K562 (cell line): ENCODE measurements around the gene OR6S1. TPM values are rescaled to one million over a fixed set of nuclear protein-coding genes. Genes with fewer than 3 reads are reported as not detected.

Experiments
- ARNT ChIP-seq, 2 experiments: fragments of 450-650 bp; IDR thresholded peaks; 2 replicates each; pipeline ENCODE4 v1.6.1; 2016; ENCODE audit warnings: mild to moderate bottlenecking in 1 of 2
- BDP1 ChIP-seq: IDR thresholded peaks from 3 replicates; pipeline ENCODE4 v1.6.1; 2011; ENCODE audit not compliant: insufficient read length, insufficient read depth
- EP300 ChIP-seq: IDR thresholded peaks from 2 replicates; pipeline ENCODE4 v1.6.1; 2012; ENCODE audit warnings: low read length, improper control_type of control experiment
- FOXA3 ChIP-seq, 2 experiments: fragments of 450-650 bp in 1 of 2; sonication (generic) in 1 of 2; formaldehyde crosslinking; IDR thresholded peaks in 1 of 2; conservative IDR thresholded peaks in 1 of 2; 2 replicates each; pipeline versions ENCODE4 v1.4.0 to v1.8.0; 2020 to 2022; ENCODE audit warnings: mild to moderate bottlenecking in 2 of 2, missing genetic modification reagents in 1 of 2
- FOXK2 ChIP-seq, 2 experiments: fragments of 450-650 bp; IDR thresholded peaks in 1 of 2; conservative IDR thresholded peaks in 1 of 2; 2 replicates each; pipeline ENCODE4 v1.6.1; 2016; ENCODE audit warnings: low read depth in 2 of 2, mild to moderate bottlenecking in 1 of 2
- HNRNPLL ChIP-seq: fragments of 200-400 bp; formaldehyde crosslinking; IDR thresholded peaks from 2 replicates; pipeline ENCODE4 v1.6.1; 2017; ENCODE audit warnings: low read length, low read depth, mild to moderate bottlenecking; ENCODE audit not compliant: poor library complexity, severe bottlenecking
- NFIC ChIP-seq: fragments of 450-650 bp; IDR thresholded peaks from 2 replicates; pipeline ENCODE4 v1.6.1; 2017; ENCODE audit warnings: mild to moderate bottlenecking, inconsistent platforms
- NR0B1 ChIP-seq: fragments of 450-650 bp; IDR thresholded peaks from one replicate; pipeline ENCODE4 v1.6.1; 2018; ENCODE audit warnings: mild to moderate bottlenecking, moderate library complexity; ENCODE audit not compliant: partially characterized antibody
- PHF20 ChIP-seq: fragments of 450-650 bp; IDR thresholded peaks from 2 replicates; pipeline ENCODE4 v1.6.1; 2018; ENCODE audit not compliant: partially characterized antibody
- TBL1XR1 ChIP-seq, 2 experiments: IDR thresholded peaks; 2 replicates each; pipeline ENCODE4 v1.6.1; 2012; ENCODE audit warnings: improper control_type of control experiment in 2 of 2, low read length in 2 of 2, mild to moderate bottlenecking in 1 of 2
- TEAD4 ChIP-seq, 2 experiments: sonication (generic) in 1 of 2; formaldehyde crosslinking in 1 of 2; IDR thresholded peaks; 2 replicates each; pipeline versions ENCODE4 v1.6.1 to v1.8.0; 2012 to 2022; ENCODE audit warnings: borderline replicate concordance in 1 of 2, inconsistent platforms in 1 of 2, low read length in 1 of 2, mild to moderate bottlenecking in 1 of 2, missing genetic modification reagents in 1 of 2
- ZBTB40 ChIP-seq, 2 experiments: fragments of 450-650 bp in 1 of 2; sonication (generic) in 1 of 2; formaldehyde crosslinking in 1 of 2; IDR thresholded peaks; 2 replicates each; pipeline versions ENCODE4 v1.7.1 to v1.9.0; 2016 to 2022; ENCODE audit warnings: inconsistent platforms in 1 of 2, mild to moderate bottlenecking in 1 of 2, missing genetic modification reagents in 1 of 2
- polyA plus RNA-seq, 8 experiments: library from polyadenylated mRNA; depleted of rRNA in 4 of 8; stranded (reverse) in 5 of 8; unstranded in 3 of 8; fragments of >200 nt; fragmentation: Nextera tagmentation in 2 of 8; fragmentation: Illumina TruSeq in 1 of 8; extraction: Ambion mirVana in 2 of 8; extraction: Trizol in 1 of 8; gene quantifications; 2 replicates each; pipeline versions ENCODE4 v1.2.1 to v1.2.3, GENCODE V29; 2011 to 2014; ENCODE audit warnings: inconsistent platforms in 1 of 8, missing spikeins in 1 of 8
- total RNA-seq, 7 experiments: library from RNA; depleted of rRNA in 6 of 7; stranded (reverse); fragments of >200 nt in 6 of 7; fragmentation: Illumina TruSeq in 2 of 7; extraction: Trizol in 2 of 7; gene quantifications; 2 replicates each; pipeline versions ENCODE4 v1.2.1 to v1.2.3, GENCODE V29; 2011 to 2021; ENCODE audit warnings: low replicate concordance in 1 of 7

Gene OR6S1
- total and polyA plus RNA-seq, 9 of the 15 experiments (the other 6 are each of a cell fraction or from before 2014, with no cell fraction given): not detected

DNA sequence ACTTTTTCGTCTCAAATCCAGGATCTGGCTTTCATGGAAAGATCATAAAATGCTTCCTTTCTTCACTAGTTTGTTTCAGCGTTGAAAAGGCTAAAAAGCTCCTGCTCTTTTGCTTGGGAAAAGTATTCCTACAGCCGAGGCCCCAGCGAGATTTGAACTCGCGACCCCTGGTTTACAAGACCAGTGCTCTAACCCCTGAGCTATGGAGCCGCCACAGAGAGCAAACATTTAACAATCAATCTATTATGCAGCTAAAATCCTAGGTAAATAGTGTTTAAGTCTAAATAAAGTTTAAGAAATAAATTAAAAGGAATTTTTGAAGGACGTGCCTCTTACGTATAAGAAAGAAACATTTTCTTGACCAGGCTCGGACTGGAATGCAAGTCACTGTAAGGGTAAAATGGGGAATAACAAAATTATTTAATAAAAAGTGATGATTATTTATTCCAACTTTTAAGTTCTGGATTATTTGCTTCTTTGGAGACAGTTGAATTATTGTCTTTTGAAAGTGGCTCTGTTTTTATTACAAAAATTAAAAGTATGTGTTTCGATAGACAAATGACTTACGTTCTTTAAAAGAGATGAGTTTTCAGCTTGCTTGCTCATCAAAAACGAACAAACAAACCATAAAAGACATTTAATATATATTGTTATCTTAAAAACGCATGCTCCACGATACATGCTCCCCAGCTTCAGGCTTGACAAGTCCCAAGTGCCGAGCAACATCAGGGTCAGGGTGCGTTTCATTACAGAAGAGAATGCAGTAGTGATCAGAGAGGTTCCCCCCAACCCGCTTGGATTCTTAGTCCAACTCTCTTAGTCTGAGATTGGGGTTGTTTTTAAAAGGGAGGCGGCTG, 10.2 kb downstream of the OR6S1 start (continued):
- TF ChIP-seq ZBTB40 (IDR thresholded peaks at IDR 0.05) (peak; percentile 76), ZBTB40 (CRISPR knock-in tag; IDR thresholded peaks at IDR 0.05) (no peak), HNRNPLL (no peak), PHF20 (peak; percentile 41), BDP1 (peak; percentile 36), EP300 (peak; percentile 18; the same call in 1 of the 2 replicates), NR0B1 (no peak), FOXA3 (CRISPR knock-in tag; conservative IDR thresholded peaks at IDR 0.05 in 1 of 2, IDR thresholded peaks at IDR 0.05 in 1 of 2) (0 out of 4 replicates have a peak, but pooled peaks of 1 of the 2 experiments have one; percentile 30), ARNT (IDR thresholded peaks at IDR 0.05) (peak in 1 of 2 experiments; percentile 27; a peak in 1 of 4 replicates), NFIC (peak; percentile 46; the same call in 1 of the 2 replicates), TBL1XR1 (IDR thresholded peaks at IDR 0.05; ENCODE audit: low read length in 2 of 2) (no peak), FOXK2 (conservative IDR thresholded peaks at IDR 0.05 in 1 of 2, IDR thresholded peaks at IDR 0.05 in 1 of 2; ENCODE audit: low read depth in 2 of 2) (peak in 1 of 2 experiments; percentile 67; a peak in 2 of 4 replicates), TEAD4 (IDR thresholded peaks at IDR 0.05; ENCODE audit: low read length) (peak; percentile 56), TEAD4 (CRISPR knock-in tag; IDR thresholded peaks at IDR 0.05; ENCODE audit: borderline replicate concordance) (no peak)
